MV-4-11 (cell line): ENCODE results near the gene PCK2.
A peak's percentile ranks its signal among the peaks of the same experiment; 100 is the strongest.

Experiments used
- DNase-seq: peaks from one replicate; lab custom pipeline; 2025; lab: John Stamatoyannopoulos, UW

PCK2 gene

GRCh38 chr14:24075485-24076301, 18.4 kb upstream of the PCK2 start:
- DNase-seq = no peak

- DNase-seq = no peak
Observed at GRCh38 chr14:24076302-24076601, 17.9 kb upstream of the PCK2 start.

GRCh38 chr14:24077086-24077485, 17.0 kb upstream of the PCK2 start:
- DNase-seq = no peak

- DNase-seq = no peak
Observed at GRCh38 chr14:24078146-24078545, 16.0 kb upstream of the PCK2 start.

- DNase-seq = peak; percentile 16
Observed at GRCh38 chr14:24079491-24080141, 14.5 kb upstream of the PCK2 start.

- DNase-seq = no peak
Observed at GRCh38 chr14:24080142-24080530, 14.0 kb upstream of the PCK2 start.

- no peak for DNase-seq
Observed at GRCh38 chr14:24080888-24081738, 13.0 kb upstream of the PCK2 start.

- no peak for DNase-seq
Observed at GRCh38 chr14:24081739-24082211, 12.3 kb upstream of the PCK2 start.

- no peak for DNase-seq
Observed at GRCh38 chr14:24082411-24083080, 11.6 kb upstream of the PCK2 start.

- DNase-seq = no peak
Observed at GRCh38 chr14:24083462-24083861, 10.6 kb upstream of the PCK2 start.

GRCh38 chr14:24084440-24084839, 9.7 kb upstream of the PCK2 start:
- DNase-seq = no peak

GRCh38 chr14:24085215-24085614, 8.9 kb upstream of the PCK2 start:
- DNase-seq = no peak

- no peak for DNase-seq
Observed at GRCh38 chr14:24086193-24086955, 7.7 kb upstream of the PCK2 start.

GRCh38 chr14:24087004-24087403, 7.1 kb upstream of the PCK2 start:
- DNase-seq = no peak

GRCh38 chr14:24088095-24088494, 6.0 kb upstream of the PCK2 start:
- DNase-seq = no peak

- DNase-seq = no peak
Observed at GRCh38 chr14:24089890-24090289, 4.2 kb upstream of the PCK2 start.

GRCh38 chr14:24092110-24092504, 2.0 kb upstream of the PCK2 start:
- DNase-seq = no peak

- no peak for DNase-seq
Observed at GRCh38 chr14:24092505-24093206, 1.5 kb upstream of the PCK2 start.

GRCh38 chr14:24093207-24093900, 757 bp upstream of the PCK2 start:
- DNase-seq = no peak

GRCh38 chr14:24094841-24095270, 745 bp downstream of the PCK2 start:
- no peak for DNase-seq
